Measurements from ENCODE around the gene ITSN1.
A peak's percentile ranks its signal among the peaks of the same experiment; 100 is the strongest.

ITSN1 gene

DNA sequence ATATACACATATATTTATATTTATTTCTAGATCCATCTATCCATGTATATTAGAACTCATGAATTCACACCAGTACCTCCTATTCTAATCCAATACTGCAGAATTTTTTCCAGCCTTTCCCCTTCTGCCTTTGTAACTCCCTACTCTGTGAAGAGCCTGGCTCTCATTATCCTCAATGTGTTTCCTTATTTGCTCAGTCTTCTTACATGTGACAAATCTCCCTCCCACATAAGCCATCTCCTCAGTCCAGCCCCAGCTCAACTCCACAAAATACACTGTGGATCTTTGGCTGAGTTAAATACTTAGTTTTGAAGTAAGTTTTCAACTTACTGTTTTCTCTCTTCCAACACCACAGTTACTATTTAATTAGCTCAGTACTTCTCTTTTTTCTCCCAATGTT is 227.6 kb downstream of the ITSN1 start:
- no peak for DNase-seq

GRCh38 chr21:33870768-33871167 is 228.5 kb downstream of the ITSN1 start:
- peak; percentile 17 for DNase-seq

GRCh38 chr21:33871171-33871570 is 228.9 kb downstream of the ITSN1 start:
- no peak for DNase-seq

GRCh38 chr21:33872881-33873515 is 230.7 kb downstream of the ITSN1 start:
- DNase-seq, result no peak

- no peak for DNase-seq
Observed at GRCh38 chr21:33874161-33874560, 231.9 kb downstream of the ITSN1 start.

DNA sequence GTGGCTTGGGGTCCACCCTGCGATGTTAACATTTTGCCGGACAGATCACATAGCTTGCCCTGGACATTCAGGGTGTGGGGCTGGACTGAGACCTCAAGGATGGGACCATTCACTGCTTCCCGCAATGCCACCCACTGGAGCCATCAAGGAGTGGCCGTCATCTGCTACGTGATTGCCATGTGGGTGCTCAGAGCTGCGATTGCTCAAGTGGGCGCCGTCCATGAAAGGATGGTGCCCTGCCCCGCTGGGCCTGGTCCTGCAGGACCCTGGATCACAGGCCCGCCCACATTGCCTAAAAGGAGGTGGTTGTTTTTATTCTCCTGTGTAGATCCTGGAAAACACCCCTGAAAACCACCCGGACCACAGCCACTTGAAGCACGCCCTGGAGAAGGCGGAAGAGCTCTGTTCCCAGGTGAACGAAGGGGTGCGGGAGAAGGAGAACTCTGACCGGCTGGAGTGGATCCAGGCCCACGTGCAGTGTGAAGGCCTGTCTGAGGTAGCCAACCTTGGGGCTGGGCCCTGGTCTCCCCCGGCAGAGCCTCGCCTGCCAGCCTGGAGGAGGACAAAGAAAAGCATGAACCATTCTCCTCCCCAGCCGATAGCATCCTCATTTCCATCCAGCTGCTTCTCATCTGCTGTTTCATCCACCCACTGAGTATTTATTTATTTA is 232.9 kb downstream of the ITSN1 start:
- DNase-seq, result no peak

- no peak for DNase-seq
Observed at GRCh38 chr21:33878824-33879223, 236.5 kb downstream of the ITSN1 start.

GRCh38 chr21:33880626-33881025 is 238.3 kb downstream of the ITSN1 start:
- DNase-seq, result no peak

GRCh38 chr21:33881689-33882440 is 239.6 kb downstream of the ITSN1 start:
- DNase-seq, result no peak

- DNase-seq, result no peak
Observed at GRCh38 chr21:33883118-33883517, 240.8 kb downstream of the ITSN1 start.

GRCh38 chr21:33884376-33885171 is 242.3 kb downstream of the ITSN1 start:
- no peak for DNase-seq

DNA sequence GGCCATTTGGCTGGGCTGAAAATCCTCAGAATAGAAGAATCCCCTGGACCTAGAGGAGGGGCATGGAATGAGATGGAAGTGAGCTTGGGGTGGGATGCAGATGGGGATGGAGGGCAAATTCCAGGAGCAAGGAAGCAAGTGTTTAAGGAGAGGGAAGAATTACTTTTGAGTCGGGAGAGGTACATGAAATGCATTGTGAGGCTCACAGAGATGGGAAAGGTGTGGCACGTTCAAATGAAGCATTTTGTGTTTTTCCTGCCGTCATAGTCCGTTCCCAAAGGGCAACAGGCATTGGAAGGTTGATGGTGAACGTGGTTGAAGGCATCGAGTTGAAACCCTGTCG is 242.8 kb downstream of the ITSN1 start:
- DNase-seq, result no peak

DNA sequence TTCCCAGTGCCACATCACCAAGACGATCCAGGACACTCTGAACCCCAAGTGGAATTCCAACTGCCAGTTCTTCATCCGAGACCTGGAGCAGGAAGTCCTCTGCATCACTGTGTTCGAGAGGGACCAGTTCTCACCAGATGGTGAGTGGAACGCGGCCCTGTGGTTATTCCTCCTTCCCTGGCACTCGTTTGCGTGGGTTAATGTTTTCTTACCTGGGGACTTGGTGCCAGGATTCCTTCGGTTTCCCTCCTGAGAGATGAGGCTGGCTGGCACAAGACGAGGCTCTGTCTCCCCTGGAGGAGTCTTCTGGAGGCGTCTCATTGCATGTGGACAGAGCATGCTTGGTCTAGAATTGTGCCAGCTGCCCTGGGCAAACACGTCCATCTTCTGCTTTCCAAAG is 244.0 kb downstream of the ITSN1 start:
- DNase-seq, result no peak

DNA sequence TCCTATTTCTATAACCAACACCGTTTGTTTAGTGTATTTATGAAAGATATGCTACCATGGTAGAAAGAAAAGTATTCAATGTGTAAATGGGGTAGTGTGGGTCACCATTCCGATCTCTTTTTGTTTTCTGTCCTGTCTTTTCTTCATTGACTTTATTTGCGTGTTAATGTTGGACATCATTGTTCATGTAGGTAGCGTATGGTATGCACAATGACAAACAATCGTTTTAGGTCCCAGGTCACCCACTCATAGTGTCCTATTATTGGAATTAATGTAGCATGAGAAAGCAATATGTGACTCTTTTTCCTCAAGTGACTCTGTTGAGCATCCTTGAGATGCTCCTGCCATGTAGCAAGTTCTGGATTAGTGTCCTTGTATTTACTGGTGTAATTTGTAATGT is 247.9 kb downstream of the ITSN1 start:
- no peak for DNase-seq

- no peak for DNase-seq
Observed at GRCh38 chr21:33892853-33893252, 250.6 kb downstream of the ITSN1 start.

DNA sequence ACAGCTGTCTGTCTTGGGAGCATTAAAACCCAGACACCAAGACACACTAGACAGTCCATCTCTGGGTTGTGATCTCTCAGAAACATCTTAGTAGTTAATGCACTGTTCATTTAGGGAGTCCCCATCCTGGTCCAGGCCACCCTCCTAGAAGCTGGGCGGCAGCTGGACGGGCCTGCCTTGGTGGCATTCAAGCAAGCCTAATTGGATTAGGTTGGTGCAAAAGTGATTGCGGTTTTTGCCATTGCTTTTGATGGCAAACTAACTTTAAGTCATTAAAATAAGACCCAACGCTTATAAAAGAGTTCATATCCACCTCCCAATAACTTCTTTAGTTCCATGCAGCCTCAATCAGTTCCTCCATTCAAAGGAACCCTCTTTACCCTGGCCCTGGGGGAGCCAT is 251.6 kb downstream of the ITSN1 start:
- DNase-seq, result no peak

DNA sequence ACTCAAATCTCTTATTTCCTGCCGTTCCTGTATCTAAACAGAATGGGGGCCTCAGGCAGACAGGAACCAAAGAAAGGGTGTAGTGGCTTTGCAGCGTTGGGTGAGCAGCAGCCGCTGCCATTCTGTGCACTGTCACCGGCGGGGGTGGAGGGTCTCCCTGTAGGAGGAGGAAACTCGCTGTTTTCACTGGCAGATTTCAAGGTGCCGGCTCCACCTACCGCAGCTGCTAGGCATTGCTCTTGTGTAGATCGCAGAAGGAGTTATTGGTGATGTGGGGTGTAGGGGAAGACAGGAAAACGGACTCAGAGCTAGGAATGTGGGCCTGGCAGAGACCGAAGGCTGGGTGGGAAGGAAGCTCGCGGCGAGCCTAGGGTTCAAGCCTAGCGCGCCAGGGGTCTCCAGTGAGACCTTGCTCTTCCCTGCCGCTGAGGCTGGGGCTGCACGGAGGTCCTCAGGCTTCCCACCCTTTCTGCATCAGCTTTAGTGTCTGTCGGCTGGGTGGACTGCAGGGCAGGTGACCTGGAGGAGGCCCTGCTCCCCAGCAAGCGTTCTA is 252.5 kb downstream of the ITSN1 start:
- peak; percentile 69 for DNase-seq

DNA sequence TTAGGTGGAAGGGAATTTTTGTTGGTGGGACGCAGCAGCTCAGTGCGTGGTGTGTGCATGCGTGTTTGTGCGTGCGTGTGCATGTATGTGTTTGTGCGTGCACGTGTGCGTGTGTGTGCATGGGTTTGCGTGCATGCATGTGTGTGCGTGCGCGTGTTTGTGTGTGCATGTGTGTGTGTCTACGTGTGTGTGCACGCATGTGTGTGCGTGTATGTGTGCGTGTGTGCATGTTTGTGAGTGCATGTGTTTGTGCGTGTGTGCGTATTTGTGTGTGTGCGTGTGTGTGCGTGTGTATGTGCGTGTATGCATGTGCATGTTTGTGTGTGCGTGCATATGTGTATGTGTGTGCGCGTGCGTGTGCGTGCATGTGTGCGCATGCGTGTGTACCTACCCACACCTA is 253.1 kb downstream of the ITSN1 start:
- DNase-seq, result no peak

DNA sequence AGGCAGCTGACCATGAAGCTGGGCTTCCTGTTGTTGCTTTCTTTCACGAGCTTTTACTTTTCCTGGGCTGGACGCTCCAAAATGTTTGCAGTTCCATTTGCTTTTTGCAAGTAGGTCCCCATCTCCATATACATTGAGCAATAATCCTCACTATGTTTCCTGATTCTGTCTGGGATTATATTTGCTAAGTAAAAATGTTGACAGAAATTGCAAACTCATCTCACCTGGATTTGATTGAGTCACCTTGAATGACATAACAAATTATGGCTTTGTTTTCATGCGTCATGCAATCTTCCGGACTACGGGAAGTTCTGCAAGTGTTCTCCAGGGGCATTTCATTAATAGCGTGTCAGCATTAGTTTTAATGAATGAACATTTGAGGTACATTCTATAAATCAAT is 254.4 kb downstream of the ITSN1 start:
- no peak for DNase-seq

DNA sequence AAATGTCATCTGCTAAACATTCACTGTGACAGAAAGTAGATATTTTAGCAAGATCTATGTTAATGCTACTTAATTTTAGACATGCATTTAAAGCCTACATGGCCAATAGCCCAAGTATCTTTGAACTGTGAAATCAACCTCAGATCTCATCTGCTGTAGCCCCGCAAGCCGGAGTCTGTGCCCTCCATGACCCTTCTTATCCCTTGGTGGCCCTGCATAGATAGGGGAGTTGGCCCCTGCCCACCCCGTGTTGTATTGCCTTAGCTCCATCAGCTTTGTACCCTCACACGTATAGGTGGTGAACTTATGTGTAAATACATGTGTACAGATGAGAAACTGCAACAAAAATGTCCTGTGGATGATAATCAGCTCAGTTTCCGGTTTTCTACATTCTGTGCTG is 254.8 kb downstream of the ITSN1 start:
- DNase-seq, result no peak

- DNase-seq, result no peak
Observed at GRCh38 chr21:33897739-33898138, 255.4 kb downstream of the ITSN1 start.

DNA sequence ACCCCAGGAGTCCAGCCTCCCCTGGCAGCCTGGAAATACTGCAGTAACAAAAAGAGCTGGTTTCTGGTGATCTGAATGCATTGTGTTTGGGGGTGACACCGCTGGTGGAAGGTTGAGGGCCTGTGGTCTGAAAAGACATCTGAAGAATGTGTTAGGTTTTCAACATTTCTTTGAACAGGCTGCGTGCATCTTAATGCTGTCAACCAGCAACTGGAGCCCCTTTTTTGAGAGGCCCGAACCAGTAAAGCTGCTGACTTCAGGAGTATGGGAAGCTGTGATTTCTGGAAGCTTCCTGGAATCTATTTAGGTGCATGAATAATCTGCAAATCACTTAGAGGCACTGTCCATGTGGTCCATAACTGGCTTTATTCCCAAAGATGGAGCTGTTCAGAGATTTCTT is 256.3 kb downstream of the ITSN1 start:
- DNase-seq, result no peak

- no peak for DNase-seq
Observed at GRCh38 chr21:33899199-33899598, 256.9 kb downstream of the ITSN1 start.
